Activated effector memory CD4-positive, alpha-beta T cell treated with Interleukin-2 at 50 U/mL for 16 hours (primary cell): ENCODE data around the gene UTS2B.

Experiments
- DNase-seq: peaks from one replicate; pipeline ENCODE4 v3.0.0-alpha.2; 2020

The UTS2B gene

DNA sequence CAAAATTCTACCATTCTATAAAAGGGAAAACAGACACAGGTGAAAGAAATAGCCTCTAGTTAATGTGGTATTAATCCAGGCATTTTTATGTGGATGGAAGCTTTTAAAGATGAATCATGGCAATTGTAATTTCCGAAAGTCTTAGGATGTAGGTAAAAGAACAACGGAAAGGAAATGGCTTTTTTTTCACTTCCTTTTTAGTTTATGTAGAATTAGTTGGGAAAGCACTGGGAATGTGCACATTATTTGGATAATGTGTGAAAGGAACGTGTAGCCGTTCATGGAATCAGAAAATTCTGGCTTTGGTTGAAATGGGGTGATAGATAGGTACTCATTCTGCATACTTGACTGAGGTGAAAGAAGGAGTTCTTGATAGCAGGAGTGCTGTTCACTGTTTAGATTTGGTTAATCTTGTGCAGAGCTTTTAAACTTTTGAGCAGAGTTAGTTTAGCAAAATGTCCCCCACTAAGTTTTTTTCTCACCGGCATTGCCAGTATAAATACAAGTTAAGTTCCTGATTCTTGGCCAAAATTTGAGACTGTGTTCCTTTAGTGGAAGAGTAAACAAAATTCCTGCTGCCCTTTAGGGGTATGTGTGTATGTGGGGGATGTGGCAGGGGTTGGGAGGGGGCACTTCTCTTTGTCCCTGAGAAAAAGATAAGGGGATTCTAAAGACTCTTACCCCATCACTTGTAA lies 20.2 kb upstream of the UTS2B start:
- no peak for DNase-seq

DNA sequence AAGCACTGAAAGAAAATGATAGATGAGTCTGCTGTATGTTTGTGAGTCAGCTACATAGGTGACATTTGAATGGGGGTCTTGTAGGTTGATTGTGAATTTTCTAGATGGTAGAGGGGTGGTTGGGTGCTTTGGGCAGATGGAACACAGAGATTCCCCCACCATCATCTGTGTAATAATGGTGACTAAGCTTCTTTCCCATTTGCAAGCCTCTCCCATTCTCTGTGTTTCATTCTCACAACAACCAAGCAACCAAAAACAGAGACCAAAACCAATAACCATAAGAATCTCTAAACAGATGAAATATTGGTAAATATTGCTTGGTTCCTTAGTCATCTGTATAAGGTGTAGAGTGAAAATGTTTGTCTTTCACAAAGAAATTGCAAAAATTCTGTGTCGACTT lies 17.8 kb upstream of the UTS2B start:
- no peak for DNase-seq

DNA sequence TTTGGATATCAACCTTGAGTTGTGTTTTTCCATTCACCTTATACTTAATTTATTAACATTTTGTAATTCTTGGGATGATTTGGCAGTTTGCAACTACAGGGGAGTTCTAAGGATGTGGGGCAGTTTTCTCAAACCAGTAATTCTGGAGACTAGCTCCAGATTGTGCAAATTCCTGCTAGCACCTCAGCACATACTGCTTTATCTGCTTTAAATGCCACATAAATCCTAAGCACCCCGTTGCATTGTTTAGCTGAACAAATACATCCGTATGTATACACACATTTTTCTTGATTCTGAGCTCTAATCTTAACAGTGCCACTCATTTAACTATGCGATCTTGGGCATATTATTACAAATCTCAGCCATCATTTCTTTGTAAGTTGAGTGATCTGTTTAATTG lies 16.9 kb upstream of the UTS2B start:
- no peak for DNase-seq

DNA sequence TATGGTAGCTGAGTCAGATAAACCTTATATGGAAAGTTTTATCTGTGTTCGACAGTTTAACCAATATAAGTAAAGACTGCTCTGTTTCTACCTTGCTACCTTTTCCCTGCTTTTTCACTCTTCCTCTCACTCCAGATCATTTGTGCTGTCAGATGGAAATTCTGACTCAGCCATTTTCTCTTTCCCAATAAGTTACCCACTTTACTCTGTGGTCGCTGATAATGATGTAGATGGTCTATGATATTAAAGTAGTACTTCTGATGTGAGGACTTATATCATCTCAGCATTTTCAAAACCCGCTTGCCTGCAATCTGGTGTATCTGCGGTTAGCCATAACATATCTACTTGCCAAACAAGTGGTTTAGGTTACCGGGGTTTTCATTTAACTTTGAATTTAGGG lies 15.0 kb upstream of the UTS2B start:
- no peak for DNase-seq

DNA sequence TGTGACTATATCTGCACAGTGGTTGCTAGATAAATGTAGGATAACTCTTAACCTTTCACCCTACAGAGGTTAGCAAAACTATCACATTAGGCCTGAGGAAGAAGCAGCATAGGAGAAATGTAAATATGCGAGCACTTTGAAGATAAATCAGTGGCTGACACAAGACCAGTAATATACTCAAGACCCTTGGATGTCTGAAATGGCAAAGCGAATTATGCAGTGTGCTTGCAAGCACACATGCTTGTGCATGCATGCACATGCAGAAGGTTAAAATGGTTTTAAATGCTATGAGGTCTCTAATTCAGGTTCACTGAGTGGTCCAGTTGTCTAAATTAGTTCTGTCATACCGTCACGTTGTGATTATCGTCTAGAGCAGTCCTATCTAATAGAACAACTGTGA lies 13.6 kb upstream of the UTS2B start:
- no peak for DNase-seq

DNA sequence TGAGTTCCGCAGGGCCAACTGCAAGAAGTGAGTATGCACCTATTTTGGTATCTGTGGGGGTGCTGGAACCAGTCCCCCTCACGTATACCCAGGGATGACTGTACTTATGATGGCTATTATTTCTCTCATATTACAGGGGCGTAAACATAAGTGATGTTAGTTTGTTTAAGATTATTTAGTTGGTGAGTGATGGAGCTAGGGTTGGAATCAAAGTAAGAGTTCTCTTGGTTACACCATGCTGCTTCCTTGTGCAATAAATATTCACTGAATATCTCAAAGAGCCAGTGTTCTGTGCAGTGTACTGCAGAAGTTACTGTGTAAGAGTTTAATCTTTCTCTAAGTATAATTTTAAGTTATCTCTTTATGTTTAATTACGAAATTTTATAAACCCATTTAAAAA lies 12.8 kb upstream of the UTS2B start:
- DNase-seq, result no peak

DNA sequence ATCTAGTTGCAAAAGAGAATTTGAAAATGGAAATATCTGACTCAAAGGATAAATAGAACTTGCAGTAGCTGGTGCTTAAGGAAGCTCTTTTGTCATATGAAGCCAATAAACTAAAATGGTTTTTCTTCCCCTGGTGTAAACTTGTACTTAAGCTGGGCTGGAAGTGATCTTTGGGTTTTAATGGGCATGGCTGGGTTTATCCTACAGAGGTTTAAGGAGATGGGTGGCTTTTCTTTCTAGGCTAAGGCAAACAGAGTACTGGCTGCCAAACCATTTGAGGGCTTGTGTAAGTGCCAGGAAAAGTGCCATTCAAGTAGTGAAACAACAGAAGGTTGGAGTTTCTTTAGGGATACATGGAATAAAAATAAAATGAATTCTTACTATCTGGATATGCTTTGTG lies 12.1 kb upstream of the UTS2B start:
- no peak for DNase-seq

DNA sequence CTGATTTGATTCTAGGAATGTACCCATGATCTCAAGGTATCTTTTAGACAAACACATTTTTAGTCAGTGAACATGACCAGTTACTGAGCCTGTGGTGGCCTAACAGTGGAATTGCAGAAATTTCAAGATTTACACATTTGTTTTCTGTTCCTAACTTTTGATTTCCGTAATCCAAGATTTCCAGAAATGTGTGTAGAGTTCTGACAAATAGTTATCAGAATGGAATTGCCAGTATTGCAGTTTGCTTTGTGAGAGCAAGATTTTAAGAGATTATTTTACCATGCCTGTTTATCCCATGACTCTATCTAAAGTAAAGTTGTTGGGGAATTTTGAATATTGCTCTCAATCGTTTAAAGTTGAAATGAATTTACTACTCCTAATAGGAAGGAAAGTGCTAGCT lies 11.7 kb upstream of the UTS2B start:
- DNase-seq, result no peak

DNA sequence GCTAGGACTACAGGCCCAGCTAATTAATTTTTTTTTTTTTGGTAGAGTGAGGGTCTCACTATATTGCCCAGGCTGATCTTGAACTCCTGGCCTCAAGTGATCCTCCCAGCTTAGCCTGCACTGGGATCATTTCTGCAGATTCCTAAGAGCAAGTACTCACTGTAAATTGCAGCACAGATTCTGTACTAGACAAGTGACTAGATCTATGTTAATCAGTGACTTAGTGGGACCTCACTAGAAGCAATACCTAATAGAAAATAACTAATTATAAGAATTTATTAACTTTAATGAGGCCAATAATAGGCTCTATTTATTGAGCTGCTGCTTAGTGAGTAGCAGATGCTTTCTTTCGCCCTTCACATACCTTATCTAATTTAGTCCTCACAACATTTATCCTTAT lies 10.6 kb upstream of the UTS2B start:
- DNase-seq, result no peak

DNA sequence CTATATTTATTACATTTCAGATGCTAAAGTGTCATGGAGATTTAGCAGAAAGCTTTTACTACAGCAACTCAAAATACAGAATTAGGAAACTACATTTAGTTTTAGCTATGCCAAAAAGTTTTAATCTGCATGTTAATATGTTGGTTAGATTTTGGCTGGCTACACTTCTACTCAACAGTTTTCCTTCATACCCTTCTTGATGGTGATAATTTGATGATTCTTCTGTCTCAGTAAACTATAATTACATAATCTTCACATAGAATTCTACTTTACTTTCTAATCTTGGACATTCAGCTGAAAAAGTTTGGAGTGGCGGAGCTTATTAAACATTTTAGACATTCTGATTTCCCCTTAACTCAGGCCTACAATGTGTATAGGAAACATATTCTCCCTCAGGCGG lies 10.0 kb upstream of the UTS2B start:
- no peak for DNase-seq

DNA sequence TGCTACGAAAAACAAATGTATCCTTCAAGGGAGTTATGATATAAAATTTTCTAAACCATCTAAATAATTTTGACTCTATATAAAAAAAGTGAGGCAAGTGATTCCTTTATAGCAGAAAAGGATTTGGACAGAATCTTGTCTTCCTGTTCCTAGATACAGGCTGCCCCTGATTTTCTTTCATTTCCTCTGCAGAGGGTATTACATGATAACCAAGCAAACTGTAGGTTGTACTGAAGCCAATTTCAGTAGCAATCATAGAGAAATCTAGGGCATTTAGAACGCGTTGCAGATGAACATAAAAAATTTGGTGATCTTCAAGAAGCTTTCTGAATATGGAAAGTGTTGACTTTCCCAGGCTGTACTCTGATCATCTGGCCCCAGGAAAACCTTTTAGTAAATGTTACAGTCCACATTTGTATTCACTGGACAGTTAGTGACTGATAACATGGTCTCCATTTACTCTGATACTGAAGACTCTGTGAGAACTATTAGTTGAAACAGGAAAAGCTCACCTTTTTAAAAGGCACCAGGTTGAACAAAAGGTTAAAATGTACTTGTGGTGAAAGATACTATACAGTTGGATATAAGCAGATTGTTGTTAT lies 9.1 kb upstream of the UTS2B start:
- DNase-seq, result no peak

DNA sequence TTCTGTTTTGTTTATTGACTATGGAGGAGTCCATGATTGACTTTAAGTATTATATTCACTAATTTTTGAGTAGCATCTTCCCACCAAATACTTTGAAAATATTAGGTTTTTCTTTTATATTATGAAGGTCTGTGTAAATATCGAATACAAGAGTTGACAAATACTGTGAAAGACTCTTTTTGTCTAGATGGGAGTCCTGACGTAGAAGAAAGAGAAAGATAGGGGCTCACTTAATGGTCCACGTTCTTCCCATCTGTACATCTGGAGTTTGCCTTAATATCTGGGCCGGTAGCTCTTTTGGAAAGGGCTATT lies 7.8 kb upstream of the UTS2B start:
- DNase-seq, result no peak

DNA sequence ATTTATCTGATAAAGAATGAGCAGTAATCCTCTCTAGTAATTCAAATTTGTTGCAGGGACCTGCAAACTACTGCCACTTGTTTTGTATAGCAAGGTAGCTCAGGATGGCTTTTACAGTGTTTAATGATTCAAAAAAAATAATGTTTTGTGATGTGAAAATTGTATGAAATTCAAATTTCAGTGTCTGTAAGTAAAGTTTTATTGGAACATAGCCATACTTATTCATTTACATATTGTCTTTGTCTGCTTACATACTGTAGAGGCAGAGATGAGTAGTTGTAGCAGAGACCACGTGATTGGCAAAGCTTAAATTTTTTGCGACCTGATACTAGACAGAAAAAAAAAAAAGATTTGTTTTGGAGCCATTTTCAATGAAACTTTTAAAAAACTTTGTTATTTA lies 6.5 kb upstream of the UTS2B start:
- DNase-seq, result no peak

DNA sequence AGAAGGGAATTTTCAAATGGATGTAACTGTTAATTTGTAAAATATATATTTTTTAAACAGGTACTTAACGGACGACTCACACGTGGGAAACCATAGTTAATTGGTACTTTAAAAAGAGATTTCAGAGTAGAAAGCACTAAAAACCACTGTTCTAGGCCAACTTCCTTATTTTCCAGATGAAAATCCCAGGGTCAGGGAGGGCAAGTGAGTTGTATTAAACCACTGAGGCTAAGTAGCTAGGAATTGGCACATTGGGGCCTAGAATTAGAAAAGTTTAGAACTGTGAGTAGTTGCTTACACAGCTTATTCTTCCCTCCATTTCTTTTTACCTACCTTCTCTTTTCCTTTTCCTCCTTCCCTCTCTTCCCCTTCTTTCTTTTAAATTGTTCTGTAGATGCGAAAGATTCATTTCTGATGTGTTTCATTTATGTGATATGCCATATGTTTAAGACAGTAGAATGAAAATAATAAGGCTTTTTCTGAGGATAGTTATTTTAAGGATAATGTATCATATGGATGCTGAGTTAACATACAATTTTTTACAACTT lies 4.1 kb upstream of the UTS2B start:
- no peak for DNase-seq

DNA sequence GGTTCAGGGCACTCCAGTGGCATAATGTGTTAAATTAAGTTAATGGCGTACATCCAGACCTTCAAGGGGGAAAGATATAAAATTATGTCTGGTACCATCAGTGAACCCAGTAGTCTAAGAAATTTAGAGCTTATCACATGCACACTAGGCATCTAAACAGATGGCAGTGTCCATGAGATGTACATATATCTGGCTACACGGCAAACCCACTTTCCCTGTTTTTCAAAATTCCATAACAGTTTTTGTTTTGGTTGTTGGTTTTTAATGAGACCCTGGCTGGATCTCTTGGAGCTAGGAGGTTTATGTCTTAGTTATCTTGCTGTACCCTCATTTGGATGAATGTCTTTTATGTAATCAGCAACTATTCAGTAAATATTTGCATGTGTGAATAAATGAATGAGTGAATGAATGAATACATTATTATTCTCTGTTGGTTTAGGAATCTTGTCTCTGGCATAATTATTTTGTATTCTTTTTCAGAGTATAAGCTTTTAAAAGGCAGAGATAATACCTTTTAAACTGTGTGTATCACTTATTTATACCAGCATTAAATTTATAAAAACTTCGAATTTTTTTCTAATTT lies 3.1 kb upstream of the UTS2B start:
- no peak for DNase-seq

DNA sequence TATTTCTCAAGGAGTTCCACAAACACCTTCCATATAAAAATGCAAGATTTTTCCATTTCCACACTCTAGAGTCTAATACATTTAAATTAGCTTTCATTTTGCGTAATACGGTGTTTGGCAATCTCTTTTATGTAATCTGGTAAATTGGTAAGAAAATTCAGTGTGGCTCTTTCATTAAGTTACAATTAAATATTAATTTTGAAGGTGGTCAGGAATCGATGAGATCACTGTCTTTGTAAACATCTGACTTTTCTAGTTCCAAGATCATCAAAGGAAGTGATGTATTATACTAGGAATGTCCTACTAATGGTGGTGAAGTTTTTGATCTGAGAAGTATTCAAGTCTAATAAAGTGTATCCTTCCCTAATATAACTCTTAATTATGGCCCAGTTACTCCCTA lies 1.1 kb upstream of the UTS2B start:
- no peak for DNase-seq

DNA sequence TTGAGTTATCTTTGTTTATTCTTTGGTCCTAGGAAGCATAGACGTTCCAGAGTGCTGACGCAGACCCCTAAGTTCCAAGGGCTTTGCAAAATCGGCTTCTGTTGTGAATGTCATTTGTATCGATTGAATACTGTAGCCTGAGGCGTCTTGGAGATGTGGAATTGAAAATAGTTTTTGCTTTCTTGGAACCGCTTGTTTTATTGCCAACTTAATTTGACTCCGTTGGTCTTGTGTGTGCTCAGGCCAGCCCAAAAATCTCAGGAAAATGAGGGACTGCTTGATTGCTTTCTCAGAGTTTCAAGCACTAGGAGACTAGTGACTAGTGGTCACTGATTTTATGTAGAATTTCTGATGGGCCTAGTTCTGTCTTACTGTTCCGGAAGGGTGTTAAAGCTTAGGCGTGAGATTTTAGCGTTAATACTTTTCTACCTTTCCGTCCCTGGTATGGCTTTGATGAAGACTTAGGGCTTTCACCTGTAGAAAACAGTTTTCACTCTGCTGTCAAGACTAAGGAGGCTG lies 263 bp upstream of the UTS2B start:
- DNase-seq, result no peak

DNA sequence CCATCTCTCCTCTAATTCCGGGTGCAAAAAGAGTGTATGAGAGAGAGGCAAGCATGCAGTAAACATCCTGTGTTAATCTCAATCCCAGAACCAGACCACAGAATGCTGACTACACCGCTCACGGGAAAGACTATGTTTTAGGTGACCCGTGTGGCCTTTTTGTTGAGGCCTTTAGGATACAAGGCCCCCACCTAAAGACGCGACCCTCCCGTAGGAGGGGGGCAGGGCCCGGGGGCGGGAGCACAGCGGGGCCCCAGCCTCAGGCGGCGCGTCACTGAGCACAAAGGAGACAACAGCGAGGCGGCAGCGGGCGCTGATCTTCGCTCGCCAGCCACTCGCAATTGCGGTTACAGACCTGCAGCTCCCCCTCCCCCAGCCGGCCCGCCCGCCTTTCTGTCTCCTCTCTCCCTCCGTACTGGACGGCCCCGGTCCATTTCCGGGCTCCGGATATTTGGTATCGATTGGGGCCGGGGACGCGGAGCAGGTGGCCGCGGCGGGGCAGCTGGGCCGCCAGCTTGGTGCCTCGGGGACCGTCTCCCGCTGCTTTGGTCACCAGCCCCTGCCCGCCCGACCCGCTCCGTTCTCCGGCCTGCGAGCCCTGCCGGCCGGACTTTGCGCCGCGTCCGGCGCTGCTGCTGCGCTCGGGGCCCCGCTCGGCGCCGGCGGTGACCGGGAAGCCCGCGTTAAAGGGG lies 1.2 kb downstream of the UTS2B start, which contains the start of gene CCDC50:
Gene CCDC50, plus strand, starts transcription at position 433 of the 692 bp plus-strand sequence. CDS start 281 bp downstream, outside the sequence.
- DNase-seq, result peak; percentile 22

DNA sequence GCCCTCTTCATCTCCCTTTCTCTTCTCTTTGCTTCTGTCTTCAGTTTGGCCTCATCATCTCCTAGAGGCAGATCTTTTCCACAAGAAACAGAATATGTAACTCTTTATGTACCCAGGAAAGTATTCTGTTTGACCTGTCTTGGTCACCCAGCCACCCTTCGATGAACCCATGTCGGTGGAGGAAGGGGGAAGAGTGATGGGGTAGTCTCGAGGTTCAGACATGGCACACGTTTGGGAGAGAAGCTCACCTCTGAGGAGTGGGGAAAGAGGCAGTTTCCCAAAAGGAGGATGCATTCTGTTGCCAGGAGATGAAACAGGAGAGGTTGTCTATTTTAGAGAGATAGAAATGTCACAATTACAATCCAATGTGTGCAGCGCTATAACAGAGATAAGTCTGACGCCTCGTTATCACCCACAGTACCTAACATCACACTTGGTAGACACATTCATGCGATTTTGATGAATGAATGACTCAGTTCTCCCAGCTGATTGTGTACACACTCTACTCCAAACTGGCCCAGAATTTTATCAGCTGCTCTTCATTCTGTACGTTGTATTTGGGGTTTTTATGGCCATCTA lies 1.9 kb downstream of the UTS2B start:
- DNase-seq, result no peak

DNA sequence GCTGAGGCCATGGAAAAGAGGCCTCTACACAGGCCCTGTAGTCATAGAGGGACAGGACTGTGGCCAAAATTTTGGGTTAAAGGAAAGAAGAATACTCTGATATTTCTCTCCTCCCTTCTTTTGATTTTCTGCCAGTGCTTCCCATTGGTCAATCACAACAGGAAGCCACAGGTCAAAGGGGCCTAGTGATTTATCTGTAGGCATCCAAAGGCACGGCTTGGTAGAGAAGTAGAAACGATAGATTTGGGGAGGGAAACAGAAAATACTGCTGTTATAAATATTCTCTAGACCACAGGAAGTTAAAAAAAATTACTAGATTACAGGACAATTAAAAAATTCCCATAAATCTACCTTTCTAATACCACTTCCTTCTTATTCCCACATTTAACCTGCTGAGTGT lies 2.8 kb downstream of the UTS2B start:
- DNase-seq, result no peak

DNA sequence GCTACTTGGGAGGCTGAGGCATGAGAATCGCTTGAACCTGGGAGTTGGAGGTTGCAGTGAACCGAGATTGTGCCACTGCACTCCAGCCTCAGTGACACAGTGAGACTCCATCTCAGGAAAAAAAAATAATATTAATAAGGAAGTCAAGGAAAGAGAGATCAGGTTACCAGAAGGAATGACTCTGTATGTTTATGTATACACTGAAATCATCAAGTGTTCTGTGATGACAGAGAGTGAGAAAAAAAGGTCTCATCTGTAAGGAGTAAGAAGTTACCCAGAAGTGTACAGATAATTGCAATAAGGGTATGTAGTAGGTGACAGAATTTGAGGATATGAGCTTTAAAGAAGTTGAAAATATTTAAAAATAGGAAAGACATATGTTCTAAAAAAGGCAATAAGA lies 5.4 kb downstream of the UTS2B start:
- no peak for DNase-seq

DNA sequence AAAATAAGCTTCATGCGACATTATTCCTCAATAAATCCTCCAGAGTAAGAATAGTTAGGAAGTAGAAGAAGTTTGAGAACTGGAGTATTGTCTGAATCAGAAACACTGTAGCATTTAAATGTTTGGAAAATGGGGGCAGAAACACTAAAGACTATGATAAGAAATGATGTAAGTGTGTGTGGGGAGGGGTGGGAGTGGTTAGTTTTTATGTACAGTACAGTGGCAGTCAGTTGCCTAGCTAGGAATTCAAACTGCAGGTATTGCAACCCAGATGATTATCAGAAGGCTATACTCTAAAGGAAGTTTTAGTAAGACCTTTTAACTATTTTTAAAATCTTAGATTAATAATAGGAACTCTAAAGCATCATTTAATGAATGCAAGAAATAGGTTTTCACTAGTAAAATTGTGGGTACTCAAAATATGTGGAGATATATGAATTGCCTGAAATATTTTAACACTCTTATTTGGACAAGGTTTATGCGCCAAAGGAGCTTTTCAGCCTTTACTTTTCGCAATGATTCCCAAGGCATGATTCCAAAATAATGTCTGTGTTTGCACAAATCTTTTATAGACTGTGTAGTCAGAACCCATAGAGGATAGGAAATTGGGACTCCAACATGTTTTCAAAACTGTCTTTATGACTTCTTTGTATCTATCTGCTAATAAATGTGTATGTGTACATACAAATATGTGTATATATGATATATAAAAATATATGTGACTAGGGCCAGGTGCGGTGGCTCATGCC lies 9.1 kb downstream of the UTS2B start:
- no peak for DNase-seq

DNA sequence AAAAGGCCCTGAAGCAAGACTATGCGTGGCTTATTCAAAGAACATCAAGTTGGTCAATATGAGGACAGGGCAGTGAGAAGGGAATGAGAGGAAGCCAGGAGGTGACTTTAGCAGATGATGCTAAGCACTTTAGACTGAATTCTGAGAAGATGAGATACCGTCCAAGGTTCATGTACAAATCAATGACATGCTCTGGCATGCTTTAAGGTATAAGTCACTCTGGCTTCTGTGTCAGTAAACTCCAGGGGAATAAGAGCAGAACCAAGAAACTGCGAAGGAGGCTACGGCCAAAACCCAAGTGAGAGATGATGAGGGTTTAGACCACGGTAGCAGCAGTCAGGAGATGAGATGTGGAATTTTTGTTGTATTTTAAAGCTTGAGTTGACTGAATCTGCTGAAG lies 10.0 kb downstream of the UTS2B start:
- no peak for DNase-seq
